Measurements from ENCODE around the gene ZNF563.
"Not testable (repeated sequence)": the region's sequence is repeated elsewhere in the genome, so short reads cannot be mapped to it uniquely, and the experiment has no call there.

DNA sequence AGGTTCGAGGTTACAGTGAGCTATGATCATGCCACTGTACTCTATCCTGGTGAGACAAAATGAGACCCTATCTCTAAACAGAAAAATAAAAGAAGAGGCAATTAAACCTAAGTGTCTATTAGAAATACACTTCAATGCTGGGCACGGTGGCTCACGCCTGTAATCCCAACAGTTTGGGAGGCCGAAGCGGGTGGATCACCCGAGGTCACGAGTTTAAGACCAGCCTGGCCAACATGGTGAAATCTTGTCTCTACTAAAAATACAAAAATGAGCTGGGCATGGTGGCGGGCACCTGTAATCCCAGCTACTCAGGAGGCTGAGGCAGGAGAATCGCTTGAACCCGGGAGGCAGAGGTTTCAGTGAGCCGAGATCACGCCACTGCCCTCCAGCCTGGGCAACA is 24.5 kb downstream of the ZNF563 start:
- TF ChIP-seq, protein P1, sequence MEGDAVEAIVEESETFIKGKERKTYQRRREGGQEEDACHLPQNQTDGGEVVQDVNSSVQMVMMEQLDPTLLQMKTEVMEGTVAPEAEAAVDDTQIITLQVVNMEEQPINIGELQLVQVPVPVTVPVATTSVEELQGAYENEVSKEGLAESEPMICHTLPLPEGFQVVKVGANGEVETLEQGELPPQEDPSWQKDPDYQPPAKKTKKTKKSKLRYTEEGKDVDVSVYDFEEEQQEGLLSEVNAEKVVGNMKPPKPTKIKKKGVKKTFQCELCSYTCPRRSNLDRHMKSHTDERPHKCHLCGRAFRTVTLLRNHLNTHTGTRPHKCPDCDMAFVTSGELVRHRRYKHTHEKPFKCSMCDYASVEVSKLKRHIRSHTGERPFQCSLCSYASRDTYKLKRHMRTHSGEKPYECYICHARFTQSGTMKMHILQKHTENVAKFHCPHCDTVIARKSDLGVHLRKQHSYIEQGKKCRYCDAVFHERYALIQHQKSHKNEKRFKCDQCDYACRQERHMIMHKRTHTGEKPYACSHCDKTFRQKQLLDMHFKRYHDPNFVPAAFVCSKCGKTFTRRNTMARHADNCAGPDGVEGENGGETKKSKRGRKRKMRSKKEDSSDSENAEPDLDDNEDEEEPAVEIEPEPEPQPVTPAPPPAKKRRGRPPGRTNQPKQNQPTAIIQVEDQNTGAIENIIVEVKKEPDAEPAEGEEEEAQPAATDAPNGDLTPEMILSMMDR (IDR thresholded peaks at IDR 0.05) = not testable (repeated sequence)
- TF ChIP-seq POLR2A, POLR2AphosphoS5 (IDR thresholded peaks at IDR 0.05): not testable (repeated sequence)
